NCI-H460 (cell line): ENCODE measurements around the gene NUP62. TPM values are rescaled to one million over a fixed set of nuclear protein-coding genes. Genes with fewer than 3 reads are reported as not detected.
A peak's percentile ranks its signal among the peaks of the same experiment; 100 is the strongest.

Experiments used
- DNase-seq: peaks from one replicate; pipeline ENCODE4 v3.0.0-alpha.2; 2016; ENCODE audit warnings: low read depth; ENCODE audit errors: extremely low read depth
- total RNA-seq: library from RNA; depleted of rRNA; stranded (reverse); fragments of >200 nt; shearing (Covaris generic); gene quantifications from 2 replicates; pipeline ENCODE4 v1.2.3, GENCODE V29; 2014

NUP62 gene
- total RNA-seq, 1 experiment from 2014 or later, result 22.3 TPM

- DNase-seq, result no peak
These were observed 42.2 kb downstream of the NUP62 start for GRCh38 chr19:49887037-49887664.

DNA sequence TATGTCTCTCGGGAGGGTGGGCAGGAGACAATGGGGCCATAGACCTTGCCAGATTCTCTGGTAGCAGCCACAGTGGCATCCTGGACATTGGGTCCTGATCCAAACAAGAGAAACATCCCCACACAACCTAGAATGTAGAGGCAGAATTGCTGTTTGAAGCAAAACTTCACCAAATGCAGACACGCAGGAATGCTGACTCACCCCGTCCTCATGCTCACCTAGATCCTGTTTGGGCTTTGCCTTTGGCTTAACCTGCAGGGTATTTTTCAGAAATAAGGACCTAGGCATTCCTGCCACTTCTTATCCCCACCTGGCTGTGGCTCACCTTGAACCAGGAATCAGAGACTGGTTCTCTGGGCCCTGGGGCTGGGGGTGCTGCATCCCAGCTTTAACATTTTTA is 44.5 kb downstream of the NUP62 start:
- DNase-seq, result no peak

DNA sequence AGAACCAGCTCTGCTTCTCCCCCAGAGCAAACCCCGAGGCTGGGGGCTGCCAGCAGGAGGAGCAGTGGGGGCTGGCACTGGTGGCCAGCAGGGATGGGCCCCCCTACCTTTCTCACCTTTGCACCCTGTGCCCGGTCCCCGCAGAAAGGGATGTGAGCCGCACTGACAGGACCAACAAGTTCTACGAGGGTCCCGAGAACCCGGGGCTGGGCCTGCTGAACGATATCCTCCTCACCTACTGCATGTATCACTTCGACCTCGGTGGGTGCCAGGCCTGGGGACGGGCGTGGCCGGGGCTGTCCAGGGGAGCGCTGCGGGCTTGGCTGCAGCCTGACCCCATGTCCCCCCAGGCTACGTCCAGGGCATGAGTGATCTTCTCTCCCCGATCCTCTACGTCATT is 45.2 kb downstream of the NUP62 start:
- no peak for DNase-seq

GRCh38 chr19:49883094-49883493 is 46.2 kb downstream of the NUP62 start:
- DNase-seq, result no peak

DNA sequence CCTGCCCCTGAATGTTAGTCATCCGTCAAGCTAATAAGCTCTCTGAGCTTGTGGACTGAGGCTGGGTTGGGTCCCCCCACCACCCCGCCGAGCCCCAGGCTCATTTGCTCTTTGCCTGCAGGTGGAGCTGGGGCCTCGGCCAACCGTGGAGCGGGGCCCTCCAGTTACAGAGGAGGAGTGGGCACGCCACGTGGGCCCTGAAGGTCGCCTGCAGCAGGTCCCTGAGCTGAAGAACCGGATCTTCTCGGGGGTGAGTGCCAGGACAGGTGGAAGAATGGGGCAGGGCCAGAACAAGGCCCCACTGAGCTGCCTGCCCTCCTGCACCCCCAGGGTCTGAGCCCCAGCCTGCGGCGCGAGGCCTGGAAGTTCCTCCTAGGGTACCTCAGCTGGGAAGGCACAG is 46.7 kb downstream of the NUP62 start:
- no peak for DNase-seq

DNA sequence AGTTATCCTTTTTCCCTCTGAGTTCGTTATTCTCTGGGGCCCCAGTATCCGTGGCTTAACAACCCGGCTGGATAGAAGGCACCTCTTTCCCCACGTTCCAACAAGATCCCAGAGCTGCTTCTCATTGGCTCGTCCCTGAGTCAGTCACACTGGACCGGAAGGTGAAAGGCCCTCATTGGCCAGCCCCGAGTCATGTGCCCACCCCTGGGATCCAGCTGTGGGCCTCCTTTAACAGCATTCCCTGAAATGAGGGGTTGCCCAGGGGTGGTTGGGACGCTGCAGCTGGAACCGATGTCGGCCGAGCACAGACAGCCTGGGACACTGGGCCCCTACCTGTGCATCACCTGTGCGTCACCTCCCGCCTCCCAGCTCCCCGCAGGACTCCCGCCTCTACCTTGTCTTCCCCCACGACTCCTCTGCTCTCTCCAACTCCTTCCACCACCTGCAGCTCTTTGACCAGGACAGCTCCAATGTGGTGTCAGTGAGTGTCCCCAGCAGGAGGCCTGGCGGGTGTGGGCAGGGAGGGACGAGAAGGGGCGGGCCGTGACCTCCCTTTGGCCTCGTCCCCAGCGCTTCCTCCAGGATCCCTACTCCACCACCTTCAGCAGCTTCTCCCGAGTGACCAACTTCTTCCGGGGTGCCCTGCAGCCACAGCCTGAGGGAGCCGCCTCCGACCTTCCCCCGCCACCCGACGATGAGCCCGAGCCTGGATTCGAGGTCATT is 47.5 kb downstream of the NUP62 start:
- DNase-seq, result no peak

DNA sequence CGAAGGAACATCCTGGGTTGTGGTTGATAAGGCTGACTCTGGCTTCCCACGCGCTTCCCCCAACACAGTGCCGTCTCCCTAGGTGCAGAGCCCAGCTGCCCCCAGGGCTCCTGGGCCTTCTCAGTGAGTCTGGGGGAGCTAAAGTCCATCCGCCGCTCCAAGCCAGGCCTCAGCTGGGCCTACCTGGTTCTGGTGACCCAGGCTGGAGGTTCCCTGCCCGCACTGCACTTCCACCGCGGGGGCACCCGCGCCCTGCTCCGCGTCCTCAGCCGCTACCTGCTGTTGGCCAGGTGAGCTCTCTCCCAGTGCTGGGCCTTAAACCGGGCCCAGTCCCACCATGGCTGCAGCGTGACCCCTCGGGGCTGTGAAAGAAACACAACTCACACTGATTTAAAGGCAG is 48.1 kb downstream of the NUP62 start:
- no peak for DNase-seq

DNA sequence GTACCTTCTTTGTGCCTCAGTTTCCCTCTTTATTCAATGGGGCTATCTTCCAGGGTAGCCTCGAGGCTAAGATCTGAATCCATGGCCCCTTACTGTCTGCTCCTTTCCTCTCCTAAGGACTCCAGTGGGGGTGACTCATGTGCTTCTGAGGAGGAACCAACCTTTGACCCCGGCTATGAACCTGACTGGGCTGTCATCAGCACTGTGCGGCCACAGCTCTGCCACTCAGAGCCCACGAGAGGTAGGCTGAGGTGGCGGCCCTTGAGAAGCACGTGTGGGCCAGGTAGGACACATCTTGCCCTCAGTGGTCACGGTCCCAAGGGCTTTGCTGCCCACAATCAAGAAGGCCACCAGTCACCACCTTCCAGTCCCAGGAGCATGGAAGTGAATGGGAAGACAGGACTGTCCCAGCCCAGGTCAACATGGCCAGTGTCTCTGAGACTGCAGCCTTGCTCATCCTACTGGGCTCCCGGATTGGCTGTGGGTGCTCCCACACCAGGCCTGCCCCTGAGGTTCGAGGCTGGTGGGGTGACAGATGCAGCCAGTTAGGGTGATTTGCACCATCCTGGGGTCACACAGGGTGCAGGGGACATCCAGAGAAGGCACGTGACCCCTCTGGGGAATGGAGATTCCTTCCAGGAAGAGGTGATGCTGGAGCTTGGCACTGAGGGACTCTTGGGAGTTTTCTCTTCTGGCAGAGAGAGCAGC is 49.0 kb downstream of the NUP62 start:
- no peak for DNase-seq

DNA sequence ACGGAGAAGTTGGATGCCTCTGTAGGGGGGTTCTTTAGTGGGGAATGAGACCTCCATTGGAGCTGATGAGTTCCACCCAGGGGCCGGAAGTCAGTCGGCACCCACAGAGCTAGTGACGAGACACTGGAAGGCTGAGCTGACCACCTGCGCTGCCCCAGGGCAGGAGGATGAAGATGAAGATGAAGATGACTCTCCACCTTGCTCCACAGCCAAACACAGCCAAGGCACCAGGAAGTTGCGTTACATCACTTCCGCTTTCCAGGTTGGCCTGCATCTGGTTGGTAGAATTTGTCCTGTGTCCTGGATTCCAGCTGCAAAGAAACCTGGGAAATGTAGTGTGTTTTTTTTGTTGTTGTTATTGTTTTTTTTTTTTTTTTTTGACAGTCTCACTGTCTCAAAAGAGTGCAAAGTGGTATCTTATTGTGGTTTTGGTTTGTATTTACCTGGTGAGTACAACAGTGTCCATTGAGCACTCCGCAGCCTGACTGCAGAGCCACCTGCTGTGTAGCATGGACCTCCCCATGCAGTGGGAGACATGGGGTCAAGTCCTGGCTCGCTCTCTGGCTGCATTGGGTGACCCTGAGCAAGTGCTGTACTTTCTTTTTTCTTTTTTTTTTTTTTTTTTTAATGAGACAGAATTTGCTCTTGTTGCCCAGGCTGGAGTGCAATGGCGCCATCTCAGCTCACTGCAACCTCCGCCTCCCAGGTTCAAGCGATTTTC is 49.9 kb downstream of the NUP62 start:
- no peak for DNase-seq

DNA sequence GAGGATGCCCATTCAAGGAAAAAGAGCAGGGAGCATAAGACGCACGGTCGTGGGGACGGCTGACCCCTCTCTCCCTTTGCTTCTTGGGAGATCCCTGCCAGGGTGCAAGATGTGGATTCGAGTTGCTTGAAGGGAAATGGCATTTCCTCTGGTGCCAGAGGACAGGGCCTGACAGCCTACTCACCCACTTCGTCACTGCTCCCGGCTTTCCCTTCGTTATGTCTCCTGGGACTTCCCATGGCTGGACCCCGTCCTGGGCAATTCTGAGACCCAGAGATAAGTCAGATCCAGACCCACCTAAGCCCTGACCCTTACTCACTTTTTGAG is 50.6 kb downstream of the NUP62 start:
- no peak for DNase-seq

GRCh38 chr19:49877879-49878743 is 51.2 kb downstream of the NUP62 start:
- DNase-seq, result peak; percentile 92

GRCh38 chr19:49877020-49877878 is 52.1 kb downstream of the NUP62 start, which contains the start of the genes AKT1S1 and TBC1D17:
AKT1S1 (minus strand) TSS chr19:49877355; CDS start chr19:49873295, 4,060 bp downstream.
TBC1D17 (plus strand) TSS chr19:49877702; CDS start chr19:49877724, 22 bp downstream.
- peak; percentile 99 for DNase-seq

DNA sequence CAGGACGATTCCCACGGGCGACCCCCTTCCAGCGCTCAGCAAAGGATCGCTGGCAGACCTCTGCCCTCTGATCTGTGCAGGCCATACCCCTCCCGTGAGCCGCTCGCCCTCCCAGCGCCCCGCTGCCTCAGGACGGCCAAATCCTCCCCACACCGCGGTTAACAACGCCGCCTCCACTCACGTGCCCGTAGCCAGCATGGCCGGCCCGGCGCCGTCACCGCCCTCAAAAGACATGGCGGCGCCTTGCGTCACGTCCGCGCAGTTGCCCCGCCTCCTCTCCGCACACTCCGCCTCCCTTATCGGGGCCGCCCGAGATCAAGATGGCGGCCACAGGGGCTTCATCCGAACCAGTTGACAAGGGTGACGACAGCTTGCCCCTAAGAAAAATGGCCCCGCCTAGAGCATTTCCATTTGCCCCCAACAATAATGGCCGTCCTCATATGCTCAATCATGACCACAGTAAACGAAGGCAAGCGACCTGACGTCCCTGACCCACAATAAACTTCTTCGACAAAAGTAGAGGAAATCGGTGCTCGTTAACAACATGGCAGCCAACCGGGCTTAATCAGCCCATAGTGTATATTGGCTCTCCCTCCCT is 52.8 kb downstream of the NUP62 start:
- DNase-seq, result peak; percentile 95

DNA sequence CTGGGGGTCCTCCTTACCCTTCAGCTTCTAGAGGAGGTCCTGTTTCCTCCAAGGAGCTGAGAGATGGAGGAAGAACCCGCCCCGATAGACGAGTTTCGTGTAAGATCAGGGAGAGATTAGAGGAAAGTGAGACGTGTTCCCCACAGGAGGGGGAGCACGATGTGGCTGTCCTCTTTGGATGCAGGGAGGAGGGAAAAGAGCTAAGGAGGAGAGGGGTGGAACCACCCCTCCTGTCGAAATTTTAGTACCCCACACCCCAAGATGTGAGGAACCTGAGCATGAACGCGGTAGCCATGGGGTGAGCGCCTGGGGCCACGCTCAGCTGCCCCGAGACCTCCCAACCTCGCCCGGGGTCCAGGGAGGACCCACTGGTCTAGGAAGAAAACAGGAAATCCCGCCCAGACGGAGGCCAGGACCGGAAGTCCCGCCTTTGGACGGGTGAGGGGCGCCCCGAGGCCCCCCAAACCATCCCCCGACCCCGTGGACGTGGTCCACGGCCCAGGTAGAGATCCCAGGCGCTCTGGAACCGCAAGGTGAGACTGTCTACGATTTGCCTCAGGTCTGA is 53.4 kb downstream of the NUP62 start:
- no peak for DNase-seq

DNA sequence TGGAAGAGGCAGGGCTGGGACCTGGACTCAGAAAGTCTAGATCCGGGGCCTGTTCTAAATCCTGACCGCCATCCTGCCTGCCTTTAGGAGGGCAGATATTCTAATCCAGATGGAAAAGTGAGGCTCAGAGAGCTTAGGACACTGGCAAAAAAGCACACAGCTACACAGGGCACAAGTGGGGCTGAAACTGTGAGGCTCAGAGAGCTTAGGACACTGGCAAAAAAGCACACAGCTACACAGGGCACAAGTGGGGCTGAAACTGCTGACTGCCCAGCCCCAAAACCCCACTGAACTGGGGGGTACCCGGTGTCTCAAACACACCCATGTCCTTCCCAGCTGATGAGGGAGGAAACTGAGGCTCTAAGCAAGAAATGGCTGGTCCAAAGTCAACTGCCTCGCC is 54.1 kb downstream of the NUP62 start:
- DNase-seq, result no peak

- DNase-seq, result no peak
These were observed 54.7 kb downstream of the NUP62 start for GRCh38 chr19:49874503-49875157.

DNA sequence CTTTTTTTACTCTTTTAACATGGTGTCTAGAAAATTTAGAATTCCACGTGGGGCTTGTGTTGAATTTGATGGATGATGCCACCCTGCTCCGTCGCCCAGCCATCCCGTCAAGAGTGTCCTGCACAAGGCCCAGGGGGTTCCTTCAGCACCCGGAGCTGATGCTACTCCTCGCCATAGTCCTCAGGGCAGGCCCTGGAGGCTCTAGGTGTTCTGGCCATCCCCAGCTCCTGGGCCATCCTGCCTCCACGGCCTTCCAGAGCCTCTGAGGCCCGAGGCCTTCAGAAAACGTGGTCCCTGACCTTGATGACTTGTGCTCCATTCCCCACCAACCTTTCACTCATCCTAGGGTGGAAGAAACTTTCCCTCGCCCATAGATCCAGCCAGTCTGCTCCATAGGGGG is 55.5 kb downstream of the NUP62 start:
- DNase-seq, result no peak

GRCh38 chr19:49873129-49873521 is 56.2 kb downstream of the NUP62 start:
- DNase-seq, result no peak
